ENCODE results near the gene LYL1. TPM values are rescaled to one million over a fixed set of nuclear protein-coding genes. Genes with fewer than 3 reads are reported as not detected.

Gene LYL1
- total and polyA plus RNA-seq, 9 of the 15 experiments (the other 6 are each of a cell fraction or from before 2014, with no cell fraction given), result 1.3 to 266 (median 34.0) TPM

GRCh38 chr19:13100031-13100588 lies 2.5 kb downstream of the LYL1 start (continued):
- no peak for TF ChIP-seq SFPQ (IDR thresholded peaks at IDR 0.05; ENCODE audit: low read depth, low read length)
- peak; percentile 30 for TF ChIP-seq WHSC1 (IDR thresholded peaks at IDR 0.05; ENCODE audit: low read length)
- TF ChIP-seq MLX (CRISPR knock-in tag; conservative IDR thresholded peaks at IDR 0.05), result no peak
- no peak for TF ChIP-seq SNIP1 (IDR thresholded peaks at IDR 0.05; ENCODE audit: low read depth)
- no peak for TF ChIP-seq SMC3 (conservative IDR thresholded peaks at IDR 0.05; ENCODE audit: insufficient read depth, low read depth, low read length)
- TF ChIP-seq GMEB1 (CRISPR knock-in tag; IDR thresholded peaks at IDR 0.05), result no peak
- TF ChIP-seq, protein P1, sequence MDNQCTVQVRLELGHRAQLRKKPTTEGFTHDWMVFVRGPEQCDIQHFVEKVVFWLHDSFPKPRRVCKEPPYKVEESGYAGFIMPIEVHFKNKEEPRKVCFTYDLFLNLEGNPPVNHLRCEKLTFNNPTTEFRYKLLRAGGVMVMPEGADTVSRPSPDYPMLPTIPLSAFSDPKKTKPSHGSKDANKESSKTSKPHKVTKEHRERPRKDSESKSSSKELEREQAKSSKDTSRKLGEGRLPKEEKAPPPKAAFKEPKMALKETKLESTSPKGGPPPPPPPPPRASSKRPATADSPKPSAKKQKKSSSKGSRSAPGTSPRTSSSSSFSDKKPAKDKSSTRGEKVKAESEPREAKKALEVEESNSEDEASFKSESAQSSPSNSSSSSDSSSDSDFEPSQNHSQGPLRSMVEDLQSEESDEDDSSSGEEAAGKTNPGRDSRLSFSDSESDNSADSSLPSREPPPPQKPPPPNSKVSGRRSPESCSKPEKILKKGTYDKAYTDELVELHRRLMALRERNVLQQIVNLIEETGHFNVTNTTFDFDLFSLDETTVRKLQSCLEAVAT (IDR thresholded peaks at IDR 0.05), result peak; percentile 52 to 90; a peak in 2 of 4 replicates
- TF ChIP-seq, protein P2, sequence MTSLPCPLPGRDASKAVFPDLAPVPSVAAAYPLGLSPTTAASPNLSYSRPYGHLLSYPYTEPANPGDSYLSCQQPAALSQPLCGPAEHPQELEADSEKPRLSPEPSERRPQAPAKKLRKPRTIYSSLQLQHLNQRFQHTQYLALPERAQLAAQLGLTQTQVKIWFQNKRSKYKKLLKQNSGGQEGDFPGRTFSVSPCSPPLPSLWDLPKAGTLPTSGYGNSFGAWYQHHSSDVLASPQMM (CRISPR knock-in tag; IDR thresholded peaks at IDR 0.05), result no peak
- no peak for TF ChIP-seq MYNN (IDR thresholded peaks at IDR 0.05)
- no peak for TF ChIP-seq MYNN (CRISPR knock-in tag; IDR thresholded peaks at IDR 0.05)
- no peak for TF ChIP-seq EP400 (IDR thresholded peaks at IDR 0.05)
- no peak for TF ChIP-seq RBBP5 (IDR thresholded peaks at IDR 0.05; ENCODE audit: borderline replicate concordance, insufficient read depth, low read length, poor library complexity, severe bottlenecking)
- peak; percentile 86; the same call in 1 of the 2 replicates for TF ChIP-seq ZBTB1 (CRISPR knock-in tag; IDR thresholded peaks at IDR 0.05; ENCODE audit: borderline replicate concordance, low read depth)
- TF ChIP-seq ZNF133 (CRISPR knock-in tag; IDR thresholded peaks at IDR 0.05), result no peak
- no peak for TF ChIP-seq USF2 (CRISPR knock-in tag; IDR thresholded peaks at IDR 0.05)
- TF ChIP-seq ZNF263 (CRISPR knock-in tag; IDR thresholded peaks at IDR 0.05; ENCODE audit: borderline replicate concordance), result 0 out of 2 replicates have a peak, but pooled peaks have one; percentile 4
- TF ChIP-seq SRF (CRISPR knock-in tag; IDR thresholded peaks at IDR 0.05), result no peak
- TF ChIP-seq ZNF57 (CRISPR knock-in tag; IDR thresholded peaks at IDR 0.05), result no peak
- TF ChIP-seq DNMT1 (IDR thresholded peaks at IDR 0.05), result no peak; the same call in 1 of the 2 replicates
- TF ChIP-seq ZNF586 (CRISPR knock-in tag; conservative IDR thresholded peaks at IDR 0.05), result no peak
- no peak for TF ChIP-seq TCF7L2 (IDR thresholded peaks at IDR 0.05; ENCODE audit: low read depth, low read length)
- no peak for TF ChIP-seq MED1 (CRISPR knock-in tag; IDR thresholded peaks at IDR 0.05; ENCODE audit: borderline replicate concordance)

Data from K562 (cell line).